Activated T-cell treated with anti-CD3 and anti-CD28 coated beads for 48 hours (primary cell): ENCODE results near the gene SUPT3H.

Source experiments
- DNase-seq: peaks from one replicate; pipeline ENCODE4 v3.0.0-alpha.2; 2020; ENCODE audit warnings: low read depth

The SUPT3H gene

GRCh38 chr6:44788387-44788981 is 589.2 kb downstream of the SUPT3H start:
- DNase-seq: no peak

GRCh38 chr6:44787254-44787834 is 590.4 kb downstream of the SUPT3H start:
- DNase-seq: no peak

- DNase-seq: no peak
These were observed 592.6 kb downstream of the SUPT3H start for GRCh38 chr6:44785130-44785529.

GRCh38 chr6:44784195-44784594 is 593.5 kb downstream of the SUPT3H start:
- no peak for DNase-seq

GRCh38 chr6:44782892-44783291 is 594.8 kb downstream of the SUPT3H start:
- no peak for DNase-seq

GRCh38 chr6:44781912-44782597 is 595.7 kb downstream of the SUPT3H start:
- no peak for DNase-seq

- DNase-seq: no peak
These were observed 597.6 kb downstream of the SUPT3H start for GRCh38 chr6:44780161-44780560.

- DNase-seq: no peak
These were observed 598.5 kb downstream of the SUPT3H start for GRCh38 chr6:44779130-44779826.
